Skeletal muscle tissue (tissue), 4 donors: ENCODE results near the gene GNB2. TPM values are rescaled to one million over a fixed set of nuclear protein-coding genes. Genes with fewer than 3 reads are reported as not detected.

Experiments
- H3K27ac ChIP-seq: one replicate; pipeline ENCODE4 v1.7.0; 2013; ENCODE audit warnings: mild to moderate bottlenecking, low read depth, low read length, inconsistent platforms
- H3K27me3 ChIP-seq, 3 donors: one replicate each; pipeline ENCODE4 v1.7.0; 2013; ENCODE audit warnings: low read length in 3 of 3; ENCODE audit not compliant: control insufficient read depth in 3 of 3, insufficient read depth in 3 of 3
- H3K36me3 ChIP-seq, 3 donors: one replicate each; pipeline ENCODE4 v1.7.0; 2013; ENCODE audit warnings: low read length in 3 of 3; ENCODE audit not compliant: control insufficient read depth in 3 of 3, insufficient read depth in 3 of 3
- H3K4me1 ChIP-seq, 3 donors: one replicate each; pipeline ENCODE4 v1.7.0; 2013; ENCODE audit warnings: low read length in 3 of 3, mild to moderate bottlenecking in 3 of 3; ENCODE audit not compliant: control insufficient read depth in 3 of 3, insufficient read depth in 3 of 3
- H3K4me3 ChIP-seq, 3 donors: one replicate each; pipeline ENCODE4 v1.7.0; 2013; ENCODE audit warnings: low read length in 3 of 3
- H3K9ac ChIP-seq, 3 donors: one replicate each; pipeline ENCODE4 v1.7.0; 2013; ENCODE audit warnings: low read length in 3 of 3, mild to moderate bottlenecking in 3 of 3, moderate library complexity in 2 of 3, low read depth in 1 of 3
- H3K9me3 ChIP-seq, 3 donors: one replicate each; pipeline ENCODE4 v1.7.0; 2013; ENCODE audit warnings: low read length in 3 of 3; ENCODE audit not compliant: control insufficient read depth in 3 of 3
- total RNA-seq: library from RNA; depleted of rRNA; stranded (reverse); fragments of >200 nt; gene quantifications from one replicate; pipeline ENCODE4 v1.2.3, GENCODE V29; 2014
- donor health status: Osteomylitis.

GNB2 gene
- total RNA-seq, 1 donor from 2014 or later: 48.5 TPM

GRCh38 chr7:100687261-100687660 lies 13.7 kb downstream of the GNB2 start:
- Histone ChIP-seq H3K27ac (no peak overlapping the region), H3K9me3 (no peaks in the 10 kb centered on the region), H3K4me3 (no peak overlapping the region), H3K27me3 (no peaks in the 10 kb centered on the region), H3K9ac (no peak overlapping the region), H3K4me1 (peaks cover 28 to 37% (median 37%) of the 10 kb centered on the region in 3 donors), H3K36me3 (peaks cover 51 to 66% (median 61%) of the 10 kb centered on the region in 3 donors)

GRCh38 chr7:100687751-100688300 lies 14.3 kb downstream of the GNB2 start:
- Histone ChIP-seq H3K36me3 (peaks cover 48 to 61% (median 59%) of the 10 kb centered on the region in 3 donors), H3K9ac (peak overlapping the region in 1 of 3 donors; percentile 33), H3K27ac (no peak overlapping the region), H3K27me3 (no peaks in the 10 kb centered on the region), H3K4me1 (peaks cover 34 to 42% (median 42%) of the 10 kb centered on the region in 3 donors), H3K4me3 (no peak overlapping the region), H3K9me3 (no peaks in the 10 kb centered on the region)

DNA sequence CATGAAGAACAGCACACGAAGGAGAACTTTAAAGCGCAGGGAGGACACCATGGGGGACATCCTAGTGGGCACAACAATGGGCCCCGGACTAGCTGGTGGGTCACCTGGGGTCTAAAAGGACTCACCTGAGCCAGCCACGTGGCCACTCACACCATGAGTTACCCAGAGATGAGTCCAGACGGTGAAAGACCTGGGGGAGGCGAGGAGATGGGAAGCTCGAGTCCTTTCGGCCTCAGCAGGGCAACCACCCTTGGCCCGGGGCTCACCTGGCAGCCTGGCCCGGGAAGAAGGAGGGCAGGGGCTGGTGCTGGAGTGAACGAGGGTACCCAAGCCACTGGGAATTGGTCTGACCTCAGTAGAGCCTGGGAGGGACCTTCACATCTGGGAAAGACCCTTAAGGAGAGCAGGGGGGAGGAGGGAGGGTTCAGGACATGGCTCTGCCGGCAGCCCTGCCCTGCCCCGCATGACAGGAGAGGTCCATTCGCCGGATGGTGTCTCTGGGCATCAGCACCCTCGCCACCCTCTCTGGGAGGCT lies 14.9 kb downstream of the GNB2 start:
- H3K4me3 ChIP-seq: no peak overlapping the region
- peak overlapping the region in 1 of 3 donors; percentile 57 for H3K9ac ChIP-seq
- H3K27ac ChIP-seq: no peak overlapping the region
- H3K27me3 ChIP-seq: no peaks in the 10 kb centered on the region
- H3K4me1 ChIP-seq: peaks cover 38 to 47% (median 44%) of the 10 kb centered on the region in 3 donors
- H3K9me3 ChIP-seq: no peaks in the 10 kb centered on the region
- H3K36me3 ChIP-seq: peaks cover 43 to 58% (median 53%) of the 10 kb centered on the region in 3 donors

DNA sequence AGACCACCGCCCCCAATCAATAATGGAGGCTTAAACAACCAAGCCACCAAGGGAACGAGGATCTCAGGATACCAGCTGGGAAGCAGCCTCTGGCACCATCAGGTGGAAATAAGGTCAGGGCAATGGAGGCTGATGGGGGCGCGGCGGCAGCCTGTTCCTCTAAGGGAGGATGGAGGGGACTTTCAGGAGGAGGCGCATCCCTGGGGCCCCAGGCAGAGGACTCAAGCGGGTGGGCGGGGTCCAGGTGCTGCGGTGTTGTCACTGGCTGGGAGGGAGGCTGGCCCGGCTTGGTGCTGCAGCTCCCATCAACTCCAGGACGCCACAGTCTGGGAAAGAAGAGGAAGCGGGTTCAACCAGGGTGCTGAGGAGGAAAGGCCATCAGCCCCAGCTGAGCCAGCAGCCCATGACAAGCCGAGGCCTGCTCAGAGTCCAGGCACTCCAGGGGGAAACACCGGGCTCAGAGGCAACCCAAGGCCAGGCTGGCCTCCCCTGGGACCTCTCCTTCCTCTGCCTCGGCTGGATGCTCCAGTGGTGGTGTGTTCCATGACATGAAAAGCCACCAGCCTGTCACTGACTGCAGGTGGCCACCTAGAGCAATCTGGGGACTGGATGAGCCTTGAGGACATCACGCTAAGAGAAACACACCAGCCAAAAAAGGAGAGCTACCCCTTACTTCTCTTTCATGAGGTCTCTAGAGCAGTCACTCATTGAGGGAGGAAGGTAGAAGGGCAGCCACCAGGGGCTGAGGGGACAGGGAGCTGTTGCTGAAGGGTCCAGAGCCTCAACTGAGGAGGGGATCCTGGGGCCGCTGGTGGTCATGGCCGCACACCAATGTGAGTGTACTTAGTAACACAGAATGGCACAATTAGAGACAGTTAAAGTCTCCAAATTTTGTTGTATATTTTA lies 15.9 kb downstream of the GNB2 start:
- Histone ChIP-seq H3K4me1 (peaks cover 38 to 47% (median 44%) of the 10 kb centered on the region in 3 donors), H3K9ac (peak overlapping the region in 2 of 3 donors; percentile 42 to 57), H3K27me3 (no peaks in the 10 kb centered on the region), H3K36me3 (peaks cover 32 to 51% (median 44%) of the 10 kb centered on the region in 3 donors), H3K27ac (no peak overlapping the region), H3K9me3 (no peaks in the 10 kb centered on the region), H3K4me3 (no peak overlapping the region)

GRCh38 chr7:100691676-100692577 lies 18.4 kb downstream of the GNB2 start:
- H3K27me3 ChIP-seq: no peaks in the 10 kb centered on the region
- H3K9ac ChIP-seq: peak overlapping the region; percentile 78 to 91 (median 83)
- peak overlapping the region; percentile 33 for H3K27ac ChIP-seq
- H3K4me3 ChIP-seq: peak overlapping the region; percentile 67 to 84 (median 83)
- peaks cover 9 to 28% (median 21%) of the 10 kb centered on the region in 3 donors for H3K36me3 ChIP-seq
- no peaks in the 10 kb centered on the region for H3K9me3 ChIP-seq
- H3K4me1 ChIP-seq: peaks cover 38 to 47% (median 44%) of the 10 kb centered on the region in 3 donors

DNA sequence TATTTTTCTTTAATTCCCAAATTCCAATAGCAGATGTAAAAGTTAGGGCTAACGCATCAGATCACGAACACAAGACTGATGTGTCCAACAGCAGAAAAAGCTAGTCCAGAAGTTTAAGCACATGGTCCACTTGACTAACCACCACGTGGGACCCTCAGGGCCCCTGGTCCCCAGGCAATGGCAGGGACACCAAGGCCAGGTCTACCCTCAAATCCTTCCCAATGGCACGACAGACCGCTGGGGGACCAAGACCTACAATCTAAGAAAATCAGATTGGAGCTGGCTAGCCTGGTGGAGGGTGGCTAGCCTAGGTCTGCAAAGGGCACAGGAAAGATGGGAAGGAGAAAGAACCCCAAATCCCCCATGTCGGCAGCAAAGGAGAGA lies 19.0 kb downstream of the GNB2 start:
- Histone ChIP-seq H3K36me3 (peaks cover 5 to 23% (median 19%) of the 10 kb centered on the region in 3 donors), H3K9ac (peak overlapping the region; percentile 78 to 91 (median 83)), H3K4me1 (peaks cover 38 to 47% (median 44%) of the 10 kb centered on the region in 3 donors), H3K4me3 (peak overlapping the region; percentile 67 to 84 (median 83)), H3K27ac (no peak overlapping the region), H3K27me3 (no peaks in the 10 kb centered on the region), H3K9me3 (no peaks in the 10 kb centered on the region)

GRCh38 chr7:100693312-100694097 lies 20.0 kb downstream of the GNB2 start:
- no peaks in the 10 kb centered on the region for H3K27me3 ChIP-seq
- peaks cover 38 to 47% (median 42%) of the 10 kb centered on the region in 3 donors for H3K4me1 ChIP-seq
- H3K9me3 ChIP-seq: no peaks in the 10 kb centered on the region
- peak overlapping the region; percentile 67 to 84 (median 83) for H3K4me3 ChIP-seq
- peak overlapping the region; percentile 78 to 91 (median 83) for H3K9ac ChIP-seq
- peak overlapping the region; percentile 12 for H3K27ac ChIP-seq
- peaks cover 0 to 15% (median 10%) of the 10 kb centered on the region in 3 donors for H3K36me3 ChIP-seq

DNA sequence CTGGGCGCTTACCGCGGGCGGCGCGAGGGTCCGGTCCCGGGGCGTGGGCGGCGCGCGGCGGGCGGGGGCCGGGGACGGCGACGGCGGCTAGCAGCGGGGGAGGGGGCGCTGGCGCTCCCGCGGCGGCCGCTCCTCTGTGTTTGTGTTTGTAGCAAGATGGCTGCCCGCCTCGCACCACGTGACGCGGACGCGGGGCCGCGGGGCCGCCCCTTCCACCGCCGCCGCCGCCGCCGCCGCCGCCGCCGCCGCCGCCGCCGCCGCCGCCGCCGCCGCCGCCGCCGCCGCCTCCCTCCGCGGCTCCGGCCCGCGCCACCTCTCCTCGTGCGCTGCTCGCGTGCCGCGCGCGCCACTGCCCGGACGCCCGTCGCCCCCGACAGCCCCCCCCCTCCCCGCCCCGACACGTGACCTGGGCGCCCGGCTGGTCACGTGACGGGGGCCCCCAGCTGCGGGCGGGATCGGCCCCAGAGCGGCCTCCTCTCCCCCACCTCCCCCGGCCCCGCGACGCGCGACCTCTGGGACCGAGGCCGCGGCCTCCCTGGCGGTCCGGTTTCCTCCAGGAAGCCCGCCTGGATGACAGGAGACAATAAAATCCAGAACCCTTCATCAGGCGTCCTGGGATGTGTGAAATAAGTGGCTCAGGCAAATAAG lies 20.7 kb downstream of the GNB2 start, which contains the start of gene GIGYF1:
Gene GIGYF1, minus strand, starts transcription at position 153 of the 648 bp plus-strand sequence. CDS start 6,012 bp downstream, outside the sequence.
- Histone ChIP-seq H3K9ac (peak within 1 kb of the TSS; percentile 78 to 91 (median 83)), H3K27ac (peak within 1 kb of the TSS; percentile 47), H3K9me3 (no peaks in the 10 kb centered on the region), H3K27me3 (no peaks in the 10 kb centered on the region), H3K4me3 (peak within 1 kb of the TSS; percentile 67 to 84 (median 83)), H3K36me3 (peaks cover 0 to 9% (median 6%) of the 10 kb centered on the region in 3 donors), H3K4me1 (peaks cover 35 to 40% (median 37%) of the 10 kb centered on the region in 3 donors)
